Stimulated activated CD4-positive, alpha-beta T cell treated with anti-CD3 and anti-CD28 coated beads, TNF-alpha, amount 100 ng/mL, for 1 hour (primary cell): ENCODE measurements around the gene KISS1R.

Experiments
- DNase-seq, 3 donors: peaks; one replicate each; pipeline ENCODE4 v3.0.0-alpha.2; 2020; ENCODE audit warnings: low read depth in 3 of 3, low spot score in 1 of 3

Gene KISS1R

GRCh38 chr19:899336-900042 lies 17.6 kb upstream of the KISS1R start:
- no peak for DNase-seq

- DNase-seq = no peak
These were observed 17.2 kb upstream of the KISS1R start for GRCh38 chr19:900043-900301.

GRCh38 chr19:900302-901111 lies 16.6 kb upstream of the KISS1R start:
- DNase-seq = no peak

GRCh38 chr19:901216-902092 lies 15.7 kb upstream of the KISS1R start:
- DNase-seq = no peak

- DNase-seq = no peak
These were observed 15.1 kb upstream of the KISS1R start for GRCh38 chr19:902093-902370.

GRCh38 chr19:902446-903226 lies 14.5 kb upstream of the KISS1R start:
- DNase-seq = no peak

- no peak for DNase-seq
These were observed 13.8 kb upstream of the KISS1R start for GRCh38 chr19:903266-903797.

GRCh38 chr19:904545-904944 lies 12.6 kb upstream of the KISS1R start:
- DNase-seq = no peak

- no peak for DNase-seq
These were observed 10.7 kb upstream of the KISS1R start for GRCh38 chr19:906480-906879.

GRCh38 chr19:907183-907853 lies 9.8 kb upstream of the KISS1R start:
- no peak for DNase-seq

- DNase-seq = no peak
These were observed 5.7 kb upstream of the KISS1R start for GRCh38 chr19:911197-912033.

GRCh38 chr19:912181-913079 lies 4.7 kb upstream of the KISS1R start:
- no peak for DNase-seq

GRCh38 chr19:913080-913748 lies 3.9 kb upstream of the KISS1R start, which contains the start of gene R3HDM4:
Gene R3HDM4 (minus strand): TSS chr19:913219. CDS start chr19:913157, 62 bp downstream.
- peak; percentile 69 to 82 (median 69) for DNase-seq

- no peak for DNase-seq
These were observed 349 bp upstream of the KISS1R start for GRCh38 chr19:916645-917322.

- no peak for DNase-seq
These were observed 962 bp downstream of the KISS1R start for GRCh38 chr19:918152-918437.

- DNase-seq = no peak
These were observed 1.5 kb downstream of the KISS1R start for GRCh38 chr19:918481-919198.
